ENCODE results near the gene LONP2.
"Not testable (repeated sequence)": the region's sequence is repeated elsewhere in the genome, so short reads cannot be mapped to it uniquely, and the experiment has no call there.

Gene LONP2

GRCh38 chr16:48350736-48351135 is 106.6 kb downstream of the LONP2 start:
- Mint-ChIP-seq H3K27me3 (ENCODE audit: low read depth) (no peaks in the 10 kb centered on the region), H3K4me1 (ENCODE audit: low read depth) (peaks cover 10% of the 10 kb centered on the region), H3K27ac (no peak overlapping the region), H3K9me3 (no peaks in the 10 kb centered on the region), H3K4me3 (no peak overlapping the region), H3K36me3 (ENCODE audit: low read depth) (peaks cover 43% of the 10 kb centered on the region)
- DNase-seq (ENCODE audit: low spot score), result no peak

- peaks cover 39% of the 10 kb centered on the region for H3K36me3 Mint-ChIP-seq (ENCODE audit: low read depth)
- no peaks in the 10 kb centered on the region for H3K27me3 Mint-ChIP-seq (ENCODE audit: low read depth)
- H3K4me1 Mint-ChIP-seq (ENCODE audit: low read depth), result peaks cover 11% of the 10 kb centered on the region
- H3K4me3 Mint-ChIP-seq, result no peak overlapping the region
- no peak overlapping the region for H3K27ac Mint-ChIP-seq
- DNase-seq (ENCODE audit: low spot score), result no peak
- H3K9me3 Mint-ChIP-seq, result no peaks in the 10 kb centered on the region
Observed at GRCh38 chr16:48352648-48353390, 108.7 kb downstream of the LONP2 start.

- H3K9me3 Mint-ChIP-seq, result no peaks in the 10 kb centered on the region
- peaks cover 35% of the 10 kb centered on the region for H3K36me3 Mint-ChIP-seq (ENCODE audit: low read depth)
Observed at GRCh38 chr16:48353565-48354163, 109.6 kb downstream of the LONP2 start.

GRCh38 chr16:48354385-48354784 is 110.3 kb downstream of the LONP2 start:
- Mint-ChIP-seq H3K4me1 (ENCODE audit: low read depth) (peaks cover 13% of the 10 kb centered on the region), H3K36me3 (ENCODE audit: low read depth) (peaks cover 31% of the 10 kb centered on the region)
- not testable (repeated sequence) for H3K27me3 Mint-ChIP-seq (ENCODE audit: low read depth); H3K27ac Mint-ChIP-seq; H3K4me3 Mint-ChIP-seq; H3K9me3 Mint-ChIP-seq
- peak; percentile 13 for DNase-seq (ENCODE audit: low spot score)

More at GRCh38 chr16:48353565-48354163, 109.6 kb downstream of the LONP2 start:
- Mint-ChIP-seq H3K4me3 (no peak overlapping the region), H3K4me1 (ENCODE audit: low read depth) (peaks cover 13% of the 10 kb centered on the region), H3K27ac (peak overlapping the region; percentile 5), H3K27me3 (ENCODE audit: low read depth) (no peaks in the 10 kb centered on the region)
- peak; percentile 60 for DNase-seq (ENCODE audit: low spot score)

- no peaks in the 10 kb centered on the region for H3K9me3 Mint-ChIP-seq
- H3K4me3 Mint-ChIP-seq, result no peak overlapping the region
- peaks cover 30% of the 10 kb centered on the region for H3K36me3 Mint-ChIP-seq (ENCODE audit: low read depth)
- no peaks in the 10 kb centered on the region for H3K27me3 Mint-ChIP-seq (ENCODE audit: low read depth)
- peaks cover 13% of the 10 kb centered on the region for H3K4me1 Mint-ChIP-seq (ENCODE audit: low read depth)
- no peak for DNase-seq (ENCODE audit: low spot score)
- no peak overlapping the region for H3K27ac Mint-ChIP-seq
Observed at GRCh38 chr16:48354877-48355855, 111.1 kb downstream of the LONP2 start.

- no peak for DNase-seq (ENCODE audit: low spot score)
- H3K36me3 Mint-ChIP-seq (ENCODE audit: low read depth), result peaks cover 32% of the 10 kb centered on the region
- H3K4me3 Mint-ChIP-seq, result no peak overlapping the region
- no peaks in the 10 kb centered on the region for H3K27me3 Mint-ChIP-seq (ENCODE audit: low read depth)
- no peaks in the 10 kb centered on the region for H3K9me3 Mint-ChIP-seq
- no peak overlapping the region for H3K27ac Mint-ChIP-seq
- peaks cover 16% of the 10 kb centered on the region for H3K4me1 Mint-ChIP-seq (ENCODE audit: low read depth)
Observed at GRCh38 chr16:48356633-48357376, 112.7 kb downstream of the LONP2 start.

- no peak overlapping the region for H3K27ac Mint-ChIP-seq
- H3K4me3 Mint-ChIP-seq, result no peak overlapping the region
- DNase-seq (ENCODE audit: low spot score), result no peak
- peaks cover 32% of the 10 kb centered on the region for H3K36me3 Mint-ChIP-seq (ENCODE audit: low read depth)
- no peaks in the 10 kb centered on the region for H3K27me3 Mint-ChIP-seq (ENCODE audit: low read depth)
- H3K9me3 Mint-ChIP-seq, result no peaks in the 10 kb centered on the region
- H3K4me1 Mint-ChIP-seq (ENCODE audit: low read depth), result peaks cover 20% of the 10 kb centered on the region
Observed at GRCh38 chr16:48358419-48358818, 114.3 kb downstream of the LONP2 start.

GRCh38 chr16:48359983-48360382 is 115.9 kb downstream of the LONP2 start:
- DNase-seq (ENCODE audit: low spot score), result no peak
- H3K27me3 Mint-ChIP-seq (ENCODE audit: low read depth), result no peaks in the 10 kb centered on the region
- peaks cover 19% of the 10 kb centered on the region for H3K4me1 Mint-ChIP-seq (ENCODE audit: low read depth)
- no peaks in the 10 kb centered on the region for H3K9me3 Mint-ChIP-seq
- H3K4me3 Mint-ChIP-seq, result no peak overlapping the region
- H3K27ac Mint-ChIP-seq, result no peak overlapping the region
- H3K36me3 Mint-ChIP-seq (ENCODE audit: low read depth), result peaks cover 21% of the 10 kb centered on the region

GRCh38 chr16:48361012-48361411 is 116.9 kb downstream of the LONP2 start:
- Mint-ChIP-seq H3K27ac (no peak overlapping the region), H3K36me3 (ENCODE audit: low read depth) (peaks cover 15% of the 10 kb centered on the region), H3K4me1 (ENCODE audit: low read depth) (peaks cover 25% of the 10 kb centered on the region), H3K9me3 (no peaks in the 10 kb centered on the region), H3K27me3 (ENCODE audit: low read depth) (no peaks in the 10 kb centered on the region), H3K4me3 (no peak overlapping the region)
- DNase-seq (ENCODE audit: low spot score), result no peak

GRCh38 chr16:48361540-48362144 is 117.5 kb downstream of the LONP2 start:
- H3K9me3 Mint-ChIP-seq, result no peaks in the 10 kb centered on the region
- H3K27me3 Mint-ChIP-seq (ENCODE audit: low read depth), result no peaks in the 10 kb centered on the region
- H3K36me3 Mint-ChIP-seq (ENCODE audit: low read depth), result peaks cover 12% of the 10 kb centered on the region
- no peak for DNase-seq (ENCODE audit: low spot score)
- H3K4me1 Mint-ChIP-seq (ENCODE audit: low read depth), result peaks cover 29% of the 10 kb centered on the region
- no peak overlapping the region for H3K4me3 Mint-ChIP-seq
- H3K27ac Mint-ChIP-seq, result no peak overlapping the region

- Mint-ChIP-seq H3K27ac (peak overlapping the region; percentile 81), H3K27me3 (ENCODE audit: low read depth) (no peaks in the 10 kb centered on the region), H3K4me1 (ENCODE audit: low read depth) (peaks cover 43% of the 10 kb centered on the region), H3K36me3 (ENCODE audit: low read depth) (peaks cover 12% of the 10 kb centered on the region), H3K9me3 (no peaks in the 10 kb centered on the region), H3K4me3 (peak overlapping the region; percentile 91)
- DNase-seq (ENCODE audit: low spot score), result no peak
Observed at GRCh38 chr16:48365025-48365600, 121.0 kb downstream of the LONP2 start.

GRCh38 chr16:48365601-48366164 is 121.6 kb downstream of the LONP2 start:
- H3K9me3 Mint-ChIP-seq, result no peaks in the 10 kb centered on the region
- H3K4me3 Mint-ChIP-seq, result peak overlapping the region; percentile 91
- peak; percentile 87 for DNase-seq (ENCODE audit: low spot score)
- H3K27me3 Mint-ChIP-seq (ENCODE audit: low read depth), result no peaks in the 10 kb centered on the region
- H3K36me3 Mint-ChIP-seq (ENCODE audit: low read depth), result peaks cover 11% of the 10 kb centered on the region
- peaks cover 42% of the 10 kb centered on the region for H3K4me1 Mint-ChIP-seq (ENCODE audit: low read depth)
- peak overlapping the region; percentile 98 for H3K27ac Mint-ChIP-seq
